WTC11 (cell line): ENCODE data around the gene SCN4B. TPM values are rescaled to one million over a fixed set of nuclear protein-coding genes. Genes with fewer than 3 reads are reported as not detected.

Experiments
- ATAC-seq: fragments of 200-7000 bp; cut with Tn5 transposase; 2 replicates; pipeline ENCODE4 v1.10.0; 2021; ENCODE audit warnings: mild to moderate bottlenecking, moderate library complexity
- CTCF ChIA-PET: fragments of 300-600 bp; sonication (Branson Sonifier 250); formaldehyde crosslinking; loops from one replicate; lab custom pipeline; 2021; ENCODE audit warnings: antibody characterized with exemption; lab: Charles Lee
- POLR2A ChIA-PET: fragments of 350-600 bp; sonication (Branson Sonifier 250); formaldehyde crosslinking; loops from one replicate; lab custom pipeline; 2021; ENCODE audit warnings: antibody characterized with exemption; lab: Charles Lee
- DNase-seq: peaks from one replicate; pipeline ENCODE4 v3.0.0; 2021; ENCODE audit warnings: low spot score
- H3K27ac Mint-ChIP-seq: 2 replicates; pipeline ENCODE4 v1.8.0; 2021; ENCODE audit warnings: mixed read lengths
- H3K27me3 Mint-ChIP-seq: 2 replicates; pipeline ENCODE4 v1.8.0; 2021; ENCODE audit warnings: low read depth, mild to moderate bottlenecking, moderate library complexity, mixed read lengths
- H3K36me3 Mint-ChIP-seq: 2 replicates; pipeline ENCODE4 v1.8.0; 2021; ENCODE audit warnings: mixed read lengths
- H3K4me1 Mint-ChIP-seq: 2 replicates; pipeline ENCODE4 v1.8.0; 2022; ENCODE audit warnings: mixed read lengths
- H3K4me3 Mint-ChIP-seq: 2 replicates; pipeline ENCODE4 v1.8.0; 2021; ENCODE audit warnings: mild to moderate bottlenecking, moderate library complexity, mixed read lengths
- H3K9me3 Mint-ChIP-seq: 2 replicates; pipeline ENCODE4 v1.8.0; 2021; ENCODE audit warnings: mixed read lengths
- AR ChIP-seq: fragments of 250-450 bp; sonication (Bioruptor Pico); IDR thresholded peaks from 2 replicates; pipeline ENCODE4 v1.9.0; 2021; ENCODE audit warnings: mild to moderate bottlenecking
- ATF6 ChIP-seq: sonication (generic); formaldehyde crosslinking; IDR thresholded peaks from 2 replicates; pipeline ENCODE4 v1.8.1; 2023; ENCODE audit warnings: mild to moderate bottlenecking, missing genetic modification reagents
- E2F1 ChIP-seq: sonication (generic); formaldehyde crosslinking; IDR thresholded peaks from 2 replicates; pipeline ENCODE4 v1.8.0; 2022; ENCODE audit warnings: mild to moderate bottlenecking, missing genetic modification reagents
- E2F5 ChIP-seq: sonication (generic); formaldehyde crosslinking; IDR thresholded peaks from 2 replicates; pipeline ENCODE4 v1.8.1; 2022; ENCODE audit warnings: mild to moderate bottlenecking, moderate library complexity, missing genetic modification reagents
- EMX1 ChIP-seq: fragments of 250-450 bp; sonication (Bioruptor Pico); IDR thresholded peaks from 2 replicates; pipeline ENCODE4 v1.8.0; 2021; ENCODE audit warnings: mild to moderate bottlenecking
- GRHL2 ChIP-seq: fragments of 250-450 bp; sonication (Bioruptor Pico); IDR thresholded peaks from 2 replicates; pipeline ENCODE4 v1.8.0; 2022; ENCODE audit warnings: mild to moderate bottlenecking, moderate library complexity; ENCODE audit not compliant: insufficient replicate concordance, severe bottlenecking
- HMGXB4 ChIP-seq: sonication (generic); formaldehyde crosslinking; IDR thresholded peaks from 2 replicates; pipeline ENCODE4 v1.8.1; 2023; ENCODE audit warnings: mild to moderate bottlenecking, moderate library complexity, missing genetic modification reagents
- IRF2 ChIP-seq: sonication (generic); formaldehyde crosslinking; IDR thresholded peaks from 2 replicates; pipeline ENCODE4 v1.8.0; 2022; ENCODE audit warnings: low read depth, missing genetic modification reagents, borderline replicate concordance
- MAX ChIP-seq: sonication (generic); formaldehyde crosslinking; IDR thresholded peaks from 2 replicates; pipeline ENCODE4 v1.8.0; 2022; ENCODE audit warnings: mild to moderate bottlenecking, missing genetic modification reagents
- NFE2L1 ChIP-seq: sonication (generic); formaldehyde crosslinking; IDR thresholded peaks from 2 replicates; pipeline ENCODE4 v1.8.1; 2023; ENCODE audit warnings: missing genetic modification reagents
- NR2C2 ChIP-seq: sonication (generic); formaldehyde crosslinking; IDR thresholded peaks from 2 replicates; pipeline ENCODE4 v1.8.0; 2022; ENCODE audit warnings: mild to moderate bottlenecking, missing genetic modification reagents
- NR3C1 ChIP-seq: sonication (generic); formaldehyde crosslinking; conservative IDR thresholded peaks from 2 replicates; pipeline ENCODE4 v1.8.1; 2023; ENCODE audit warnings: low read depth, mild to moderate bottlenecking, missing genetic modification reagents
- PREB ChIP-seq: sonication (generic); formaldehyde crosslinking; IDR thresholded peaks from 2 replicates; pipeline ENCODE4 v1.8.1; 2022; ENCODE audit warnings: mild to moderate bottlenecking, missing genetic modification reagents, moderate library complexity, borderline replicate concordance
- USF1 ChIP-seq: sonication (generic); formaldehyde crosslinking; IDR thresholded peaks from 2 replicates; pipeline ENCODE4 v1.8.0; 2022; ENCODE audit warnings: mild to moderate bottlenecking, missing genetic modification reagents
- ZBTB21 ChIP-seq: sonication (generic); formaldehyde crosslinking; IDR thresholded peaks from 2 replicates; pipeline ENCODE4 v1.8.1; 2023; ENCODE audit warnings: mild to moderate bottlenecking, missing genetic modification reagents, borderline replicate concordance
- ZBTB43 ChIP-seq: sonication (generic); formaldehyde crosslinking; IDR thresholded peaks from 2 replicates; pipeline ENCODE4 v1.8.1; 2023; ENCODE audit warnings: mild to moderate bottlenecking, missing genetic modification reagents
- ZNF671 ChIP-seq: fragments of 250-450 bp; sonication (Bioruptor Pico); IDR thresholded peaks from 2 replicates; pipeline ENCODE4 v1.8.0; 2021; ENCODE audit warnings: mild to moderate bottlenecking
- total RNA-seq: library from RNA; stranded (reverse); gene quantifications from 3 replicates; pipeline ENCODE4 v1.2.3, GENCODE V29; 2021

SCN4B gene
- total RNA-seq, 1 experiment from 2014 or later: 4.4 TPM

- CTCF ChIA-PET: interaction anchor here (1.5 kb wide), 1 partner anchor 12 kb away, joined by 4 read pairs; the partner anchor contains the start of gene SCN4B
- peaks cover 30% of the 10 kb centered on the region for H3K27me3 Mint-ChIP-seq
- TF ChIP-seq IRF2: no peak
- TF ChIP-seq MAX (CRISPR knock-in tag): no peak
- TF ChIP-seq ZBTB43 (CRISPR knock-in tag): no peak
- no peak for TF ChIP-seq NR2C2 (CRISPR knock-in tag)
- no peak for TF ChIP-seq AR (CRISPR knock-in tag)
- TF ChIP-seq E2F1 (CRISPR knock-in tag): no peak
- TF ChIP-seq NFE2L1 (CRISPR knock-in tag): no peak
- TF ChIP-seq NR3C1 (CRISPR knock-in tag): no peak
- no peak for TF ChIP-seq ATF6 (CRISPR knock-in tag)
- no peak for TF ChIP-seq USF1 (CRISPR knock-in tag)
- no peak for TF ChIP-seq HMGXB4 (CRISPR knock-in tag)
- no peak for TF ChIP-seq EMX1 (CRISPR knock-in tag)
- no peak for TF ChIP-seq GRHL2 (CRISPR knock-in tag)
- no peak for TF ChIP-seq E2F5
- TF ChIP-seq PREB (CRISPR knock-in tag): no peak
- TF ChIP-seq ZNF671 (CRISPR knock-in tag): no peak
- TF ChIP-seq ZBTB21: no peak
These were observed 12.3 kb upstream of the SCN4B start for GRCh38 chr11:118164885-118165284.

More at GRCh38 chr11:118164885-118165284, 12.3 kb upstream of the SCN4B start:
- no peak overlapping the region for H3K27ac Mint-ChIP-seq
- POLR2A ChIA-PET: interaction anchor here (0.6 kb wide), 1 partner anchor 12 kb away, joined by 6 read pairs; the partner anchor contains the start of gene SCN4B
- no peaks in the 10 kb centered on the region for H3K36me3 Mint-ChIP-seq
- no peaks in the 10 kb centered on the region for H3K9me3 Mint-ChIP-seq
- peaks cover 9% of the 10 kb centered on the region; the same call in 1 of the 2 replicates for H3K4me1 Mint-ChIP-seq
- no peak overlapping the region for H3K4me3 Mint-ChIP-seq
- ATAC-seq: peak; percentile 67
- no peak for DNase-seq
